Heart left ventricle (tissue), 16 donors: ENCODE measurements around the gene CD101. TPM values are rescaled to one million over a fixed set of nuclear protein-coding genes. Genes with fewer than 3 reads are reported as not detected.

Experiments
- ATAC-seq, 4 donors: fragments of 200-7000 bp; cut with Tn5 transposase; one replicate each; pipeline ENCODE4 v1.9.1; 2020 to 2022; ENCODE audit warnings: moderate library complexity in 4 of 4, mild to moderate bottlenecking in 3 of 4, moderate number of reproducible peaks in 1 of 4
- DNase-seq, 5 donors: peaks; one replicate each; pipeline ENCODE4 v3.0.0-alpha.2; 2020
- H3K27ac ChIP-seq, 12 donors: fragments of 200-600 bp; sonication (generic) in 4 of 12; one replicate each; pipeline versions ENCODE4 v1.5.0 to v1.8.0; 2016 to 2022; ENCODE audit warnings: mild to moderate bottlenecking in 2 of 12
- H3K27me3 ChIP-seq, 9 donors: fragments of 200-600 bp; sonication (generic) in 2 of 9; one replicate each; pipeline versions ENCODE4 v1.5.1 to v1.8.0; 2016 to 2022; ENCODE audit warnings: mild to moderate bottlenecking in 3 of 9
- H3K36me3 ChIP-seq, 9 donors: fragments of 200-600 bp; sonication (generic) in 2 of 9; one replicate each; pipeline versions ENCODE4 v1.5.0 to v1.8.0; 2018 to 2022; ENCODE audit warnings: mild to moderate bottlenecking in 2 of 9
- H3K4me1 ChIP-seq, 12 donors: fragments of 200-600 bp; sonication (generic) in 4 of 12; one replicate each; pipeline versions ENCODE4 v1.5.0 to v1.8.0; 2016 to 2022; ENCODE audit warnings: mild to moderate bottlenecking in 3 of 12
- H3K4me3 ChIP-seq, 12 donors: fragments of 200-600 bp; sonication (generic) in 4 of 12; one replicate each; pipeline versions ENCODE4 v1.5.0 to v1.8.0; 2017 to 2022; ENCODE audit warnings: mild to moderate bottlenecking in 9 of 12, moderate library complexity in 4 of 12
- H3K9me3 ChIP-seq, 12 donors: fragments of 200-600 bp; sonication (generic) in 4 of 12; one replicate each; pipeline versions ENCODE4 v1.5.0 to v1.8.0; 2016 to 2022; ENCODE audit warnings: mild to moderate bottlenecking in 1 of 12
- CTCF ChIP-seq, 12 donors: fragments of 200-600 bp; sonication (generic) in 4 of 12; IDR thresholded peaks; one replicate each; pipeline versions ENCODE4 v1.5.0 to v1.8.0; 2018 to 2022; ENCODE audit warnings: antibody characterized with exemption in 12 of 12, mild to moderate bottlenecking in 5 of 12
- POLR2A ChIP-seq, 2 donors: fragments of 450-650 bp; IDR thresholded peaks; one replicate each; pipeline ENCODE4 v1.6.1; 2017; ENCODE audit warnings: antibody characterized with exemption in 2 of 2, mild to moderate bottlenecking in 2 of 2, moderate library complexity in 2 of 2
- WGBS, 4 donors: extraction: QIAGEN DNeasy Blood & Tissue Kit in 2 of 4; methylation state at CpG; one replicate each; pipeline versions ENCODE4 v1.1.5 to v1.1.7; 2013 to 2018; 5-methylcytosine and 5-hydroxymethylcytosine counted together
- intact Hi-C, 10 donors: fragments of 100-400 bp; cut with DNase I; formaldehyde crosslinking; loops; one replicate each; pipeline versions ENCODE4 v1.11.1 to v1.14.2; 2022
- polyA plus RNA-seq, 2 donors: library from polyadenylated mRNA; stranded (reverse); fragments of 200-250 nt; gene quantifications; one replicate each; pipeline ENCODE4 v1.2.3, GENCODE V29; 2013
- total RNA-seq, 9 donors: library from RNA; depleted of rRNA in 2 of 9; stranded (reverse); fragments of >200 nt in 2 of 9; fragmentation: NEBNext Ultra II Directional in 3 of 9; extraction: Animal tissue kit (Norgen Biotek cat#: 25700) in 3 of 9; gene quantifications; one replicate each; pipeline versions ENCODE4 v1.1.0 to v1.2.4, GENCODE V29; 2016 to 2023
- donor health status: ischemic (EF 13 %, LVEDD 7.1; RV severe dilation, severe dysfunction).
- donor health status: healthy with polysubstance abuse.
- donor health status: DM: no; HTN: yes; CAD: no.
- donor health status: DM: no; HTN: no; CAD: no.
- donor health status: ischemic (EF 25% LVEDD 6.9; RV normal size, moderate dysfunction).
- donor health status: ischemic (EF 25% LVEDD 5.7; RV mildly dilated, moderate dysfunction).
- donor health status: healthy.
- donor health status: DM: yes; HTN: yes; CAD: no.
- donor health status: ischemic (EF 35%, LVEDD 5.7; RV mildly dilated, moderate dysfunction).
- donor health status: nonischemic (EF 11% LVEDD 7.7; RV severe dilation, severe dysfunction).
- donor health status: DM: yes; HTN: yes; CAD: no.
- donor health status: PGD.
- donor health status: ischemic (EF 29% LVEDD 5.4; RV normal size, mild dysfunction).
- donor health status: nonischemic (EF 23%, LVEDD 6.1; RV moderate dilation, normal function).

CD101 gene
- total and polyA plus RNA-seq, 11 donors: 0.38 to 2.5 (median 0.87) TPM

DNA sequence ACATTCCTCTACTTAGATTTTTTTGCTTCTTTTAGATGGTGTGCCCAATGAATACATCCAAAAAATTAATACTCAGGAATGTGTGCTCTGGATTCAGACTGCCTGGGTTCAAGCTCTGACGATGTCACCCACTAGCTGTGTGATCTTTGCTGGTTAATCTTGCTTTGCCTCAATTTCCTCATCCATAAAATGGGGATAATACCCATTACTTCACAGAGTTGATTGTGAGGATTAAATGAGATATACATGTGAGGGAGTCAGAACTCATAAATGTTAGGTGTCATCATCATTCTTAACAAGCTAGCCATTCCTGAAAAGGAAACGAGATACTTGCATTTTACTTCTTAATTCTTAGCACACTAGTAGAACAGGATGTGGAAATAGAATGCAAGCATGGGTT, 45.7 kb downstream of the CD101 start:
- TF ChIP-seq POLR2A (IDR thresholded peaks at IDR 0.05) (no peak), CTCF (IDR thresholded peaks at IDR 0.05) (no peak)
- intact Hi-C loops: no loop called here
- Histone ChIP-seq H3K27me3 (no peaks in the 10 kb centered on the region), H3K4me1 (peaks cover 0 to 35% (median 0%) of the 10 kb centered on the region in 12 donors), H3K36me3 (no peaks in the 10 kb centered on the region), H3K9me3 (peaks cover 0 to 6% (median 0%) of the 10 kb centered on the region in 12 donors), H3K27ac (no peak overlapping the region), H3K4me3 (no peak overlapping the region)
- WGBS, 4 donors: 88 to 93% (median 91%) methylated on average over 2 of the region's 2 CpGs
- DNase-seq: no peak
- no peak for ATAC-seq

DNA sequence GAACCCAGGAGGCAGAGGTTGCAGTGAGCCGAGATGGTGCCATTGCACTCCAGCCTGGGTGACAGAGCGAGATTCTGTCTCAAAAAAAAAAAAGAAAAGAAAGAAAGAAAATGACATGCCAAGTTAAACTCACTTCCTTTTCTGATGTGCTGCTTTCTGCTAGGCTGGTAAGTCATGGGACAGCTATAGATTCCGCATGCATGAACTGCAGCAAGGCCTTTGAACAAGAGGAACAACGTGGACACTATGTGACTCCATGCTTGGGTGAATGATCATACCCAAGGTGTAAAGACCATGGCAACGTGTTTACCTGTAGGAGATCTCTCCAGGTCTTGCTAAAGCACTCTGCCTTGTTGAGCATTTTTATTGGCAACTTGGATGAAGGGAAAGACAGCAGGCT, 48.3 kb downstream of the CD101 start:
- intact Hi-C loops: loop anchor here in 9 of 10 donors (5.0 to 10.0 kb wide), 10 partner anchors 125 to 475 kb away; partner anchors contain the start of genes CD58 (in 1 of the 9) and PTGFRN (in 1 of the 9)
- Histone ChIP-seq H3K36me3 (no peaks in the 10 kb centered on the region), H3K4me1 (peaks cover 0 to 35% (median 0%) of the 10 kb centered on the region in 12 donors), H3K27me3 (no peaks in the 10 kb centered on the region), H3K27ac (peak overlapping the region in 1 of 12 donors; percentile 78), H3K4me3 (no peak overlapping the region), H3K9me3 (no peaks in the 10 kb centered on the region)
- WGBS, 4 donors: 91 to 93% (median 91%) methylated on average over 5 of the region's 5 CpGs
- DNase-seq (no peak), ATAC-seq (peak in 2 of 4 donors; percentile 24 to 42)
- no peak for TF ChIP-seq CTCF (IDR thresholded peaks at IDR 0.05)
- TF ChIP-seq POLR2A (IDR thresholded peaks at IDR 0.05): no peak

DNA sequence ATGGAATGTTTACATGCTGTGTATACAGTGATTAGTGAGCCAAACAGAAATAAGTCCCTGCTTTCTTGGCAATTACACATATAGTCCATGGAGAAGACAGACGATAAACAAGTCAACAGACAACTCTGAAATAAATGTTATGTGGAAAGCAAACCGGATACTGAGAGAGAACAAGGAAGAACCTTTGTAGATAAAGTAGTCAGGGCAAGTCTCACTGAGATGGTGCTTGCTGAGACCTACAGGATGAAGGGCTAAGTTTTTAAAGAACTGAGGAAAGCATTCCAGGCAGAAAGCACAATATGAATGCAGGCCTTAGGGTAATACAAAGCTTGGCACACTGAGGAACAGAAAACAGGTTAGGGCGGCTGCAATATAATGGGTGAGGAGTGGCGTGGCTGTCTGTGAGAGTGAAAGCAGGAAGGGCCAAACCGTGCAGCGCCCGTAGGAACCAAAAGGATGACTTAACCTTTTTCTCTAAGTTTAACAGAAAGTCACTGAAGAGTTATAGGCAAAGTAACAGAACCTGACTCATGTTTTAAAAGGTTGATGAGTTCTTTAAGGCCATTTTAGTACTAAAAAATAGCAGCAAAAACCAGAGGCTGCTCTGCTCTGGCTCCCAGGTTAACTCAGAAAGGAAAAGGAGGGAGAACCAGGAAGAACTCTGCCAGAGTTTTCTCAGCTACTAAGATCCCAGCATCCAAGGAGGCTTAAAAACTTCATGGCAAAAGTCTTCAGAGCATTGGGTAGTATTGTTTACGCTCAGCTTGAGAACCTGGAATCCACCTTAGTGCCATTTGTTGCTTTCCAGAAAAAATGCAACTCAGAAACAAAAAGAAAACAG, 49.9 kb downstream of the CD101 start:
- H3K27me3 ChIP-seq: no peaks in the 10 kb centered on the region
- H3K4me3 ChIP-seq: peak overlapping the region in 5 of 12 donors; percentile 6 to 28 (median 20)
- intact Hi-C loops: loop anchor here in 9 of 10 donors (2.0 to 10.0 kb wide), 11 partner anchors 127 to 477 kb away; partner anchors contain the start of genes CD58 (in 1 of the 9) and PTGFRN (in 1 of the 9)
- H3K9me3 ChIP-seq: no peaks in the 10 kb centered on the region
- WGBS, 4 donors: 42 to 57% (median 56%) methylated on average over 8 of the region's 8 CpGs
- no peak for DNase-seq
- no peaks in the 10 kb centered on the region for H3K36me3 ChIP-seq
- peak in 1 of 4 donors; percentile 51 for ATAC-seq
- H3K4me1 ChIP-seq: peaks cover 0 to 32% (median 0%) of the 10 kb centered on the region in 12 donors
- H3K27ac ChIP-seq: peak overlapping the region in 4 of 12 donors; percentile 24 to 71 (median 39)
- TF ChIP-seq CTCF (IDR thresholded peaks at IDR 0.05): no peak

DNA sequence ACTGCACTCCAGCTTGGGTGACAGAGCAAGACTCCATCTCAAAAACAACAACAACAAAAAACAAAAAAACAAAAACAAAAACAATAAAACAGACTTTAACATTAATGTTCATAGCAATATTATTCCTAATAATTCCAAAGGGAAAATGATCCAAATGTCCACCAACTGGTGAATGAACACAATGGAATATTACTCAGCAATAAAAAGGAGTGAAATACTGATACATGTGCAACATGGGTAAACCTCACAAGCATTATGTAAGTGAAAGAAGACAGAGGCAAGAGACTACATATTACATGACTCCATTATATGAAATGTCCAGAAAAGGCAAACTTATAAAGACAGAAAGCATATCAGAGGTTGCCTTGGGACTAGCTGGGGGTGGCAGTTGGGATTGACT, 52.5 kb downstream of the CD101 start:
- no peak for ATAC-seq
- Histone ChIP-seq H3K27ac (no peak overlapping the region), H3K9me3 (no peaks in the 10 kb centered on the region), H3K4me1 (peaks cover 0 to 28% (median under 1%) of the 10 kb centered on the region in 12 donors), H3K4me3 (no peak overlapping the region), H3K36me3 (no peaks in the 10 kb centered on the region), H3K27me3 (no peaks in the 10 kb centered on the region)
- TF ChIP-seq CTCF (IDR thresholded peaks at IDR 0.05) (no peak), POLR2A (IDR thresholded peaks at IDR 0.05) (no peak)
- intact Hi-C loops: loop anchor here (2.0 to 10.0 kb wide), 13 partner anchors 129 to 479 kb away; partner anchors contain the start of genes CD58 (in 1 of the 10) and PTGFRN (in 1 of the 10)
- DNase-seq: no peak
